ENCODE measurements around the gene TRIM2. TPM values are rescaled to one million over a fixed set of nuclear protein-coding genes. Genes with fewer than 3 reads are reported as not detected.

TRIM2 gene
- total RNA-seq, 1 donor = 39.8 TPM

- Histone ChIP-seq H4K20me1 (ENCODE audit: insufficient read depth, low read length) (peaks cover 22% of the 10 kb centered on the region), H3K4me2 (ENCODE audit: insufficient read depth, low read length) (peak overlapping the region; percentile 49), H3K27ac (ENCODE audit: low read depth, low read length) (no peak overlapping the region), H3K4me1 (ENCODE audit: insufficient read depth, low read length) (peaks cover 27% of the 10 kb centered on the region), H3K9me3 (ENCODE audit: low read depth, low read length) (no peaks in the 10 kb centered on the region), H3K36me3 (ENCODE audit: insufficient read depth, low read length) (no peaks in the 10 kb centered on the region), H3K4me3 (ENCODE audit: insufficient read depth, low read length) (no peak overlapping the region), H3K79me2 (ENCODE audit: insufficient read depth, low read length) (peaks cover 6% of the 10 kb centered on the region), H3K27me3 (ENCODE audit: insufficient read depth, low read length) (no peaks in the 10 kb centered on the region), H2AFZ (ENCODE audit: low read length) (no peak overlapping the region)
- TF ChIP-seq CTCF (IDR thresholded peaks at IDR 0.05; ENCODE audit: extremely low read depth, low read depth, low read length) = no peak
- DNase-seq (ENCODE audit: insufficient read length, low spot score, missing footprints) = peak; percentile 86
Observed at GRCh38 chr4:153233761-153234371, 29.6 kb downstream of the TRIM2 start.

GRCh38 chr4:153234885-153235284, 30.6 kb downstream of the TRIM2 start:
- Histone ChIP-seq H3K4me2 (ENCODE audit: insufficient read depth, low read length) (no peak overlapping the region), H3K4me3 (ENCODE audit: insufficient read depth, low read length) (no peak overlapping the region), H3K27me3 (ENCODE audit: insufficient read depth, low read length) (no peaks in the 10 kb centered on the region), H3K36me3 (ENCODE audit: insufficient read depth, low read length) (no peaks in the 10 kb centered on the region), H2AFZ (ENCODE audit: low read length) (no peak overlapping the region), H4K20me1 (ENCODE audit: insufficient read depth, low read length) (peaks cover 22% of the 10 kb centered on the region), H3K9me3 (ENCODE audit: low read depth, low read length) (no peaks in the 10 kb centered on the region), H3K79me2 (ENCODE audit: insufficient read depth, low read length) (peaks cover 6% of the 10 kb centered on the region), H3K27ac (ENCODE audit: low read depth, low read length) (no peak overlapping the region), H3K4me1 (ENCODE audit: insufficient read depth, low read length) (peaks cover 26% of the 10 kb centered on the region)
- TF ChIP-seq CTCF (IDR thresholded peaks at IDR 0.05; ENCODE audit: extremely low read depth, low read depth, low read length) = no peak
- no peak for DNase-seq (ENCODE audit: insufficient read length, low spot score, missing footprints)

- peaks cover 28% of the 10 kb centered on the region for H4K20me1 ChIP-seq (ENCODE audit: insufficient read depth, low read length)
- peaks cover 6% of the 10 kb centered on the region for H3K79me2 ChIP-seq (ENCODE audit: insufficient read depth, low read length)
- TF ChIP-seq CTCF (IDR thresholded peaks at IDR 0.05; ENCODE audit: extremely low read depth, low read depth, low read length) = no peak
- no peak overlapping the region for H3K4me2 ChIP-seq (ENCODE audit: insufficient read depth, low read length)
- no peaks in the 10 kb centered on the region for H3K36me3 ChIP-seq (ENCODE audit: insufficient read depth, low read length)
- H3K4me1 ChIP-seq (ENCODE audit: insufficient read depth, low read length) = peaks cover 18% of the 10 kb centered on the region
- H3K9me3 ChIP-seq (ENCODE audit: low read depth, low read length) = no peaks in the 10 kb centered on the region
- H3K27ac ChIP-seq (ENCODE audit: low read depth, low read length) = no peak overlapping the region
- H2AFZ ChIP-seq (ENCODE audit: low read length) = no peak overlapping the region
- no peak for DNase-seq (ENCODE audit: insufficient read length, low spot score, missing footprints)
- H3K27me3 ChIP-seq (ENCODE audit: insufficient read depth, low read length) = no peaks in the 10 kb centered on the region
- H3K4me3 ChIP-seq (ENCODE audit: insufficient read depth, low read length) = no peak overlapping the region
Observed at GRCh38 chr4:153238135-153238919, 34.1 kb downstream of the TRIM2 start.

GRCh38 chr4:153239409-153239808, 35.2 kb downstream of the TRIM2 start:
- H3K9me3 ChIP-seq (ENCODE audit: low read depth, low read length) = no peaks in the 10 kb centered on the region
- H3K27ac ChIP-seq (ENCODE audit: low read depth, low read length) = no peak overlapping the region
- H3K4me1 ChIP-seq (ENCODE audit: insufficient read depth, low read length) = peaks cover 8% of the 10 kb centered on the region
- peaks cover 6% of the 10 kb centered on the region for H3K79me2 ChIP-seq (ENCODE audit: insufficient read depth, low read length)
- no peak for TF ChIP-seq CTCF (IDR thresholded peaks at IDR 0.05; ENCODE audit: extremely low read depth, low read depth, low read length)
- H3K4me2 ChIP-seq (ENCODE audit: insufficient read depth, low read length) = no peak overlapping the region
- no peak overlapping the region for H2AFZ ChIP-seq (ENCODE audit: low read length)
- H3K36me3 ChIP-seq (ENCODE audit: insufficient read depth, low read length) = no peaks in the 10 kb centered on the region
- DNase-seq (ENCODE audit: insufficient read length, low spot score, missing footprints) = no peak
- H3K27me3 ChIP-seq (ENCODE audit: insufficient read depth, low read length) = no peaks in the 10 kb centered on the region
- H4K20me1 ChIP-seq (ENCODE audit: insufficient read depth, low read length) = peaks cover 31% of the 10 kb centered on the region
- no peak overlapping the region for H3K4me3 ChIP-seq (ENCODE audit: insufficient read depth, low read length)
